CD4-positive, alpha-beta T cell treated with Interleukin-15 for 1 hour (primary cell): ENCODE results near the gene PRADC1.
A peak's percentile ranks its signal among the peaks of the same experiment; 100 is the strongest.
"Not testable (repeated sequence)": the region's sequence is repeated elsewhere in the genome, so short reads cannot be mapped to it uniquely, and the experiment has no call there.

Experiments
- DNase-seq: peaks from one replicate; pipeline ENCODE4 v3.0.0-alpha.2; 2020

Gene PRADC1

DNA sequence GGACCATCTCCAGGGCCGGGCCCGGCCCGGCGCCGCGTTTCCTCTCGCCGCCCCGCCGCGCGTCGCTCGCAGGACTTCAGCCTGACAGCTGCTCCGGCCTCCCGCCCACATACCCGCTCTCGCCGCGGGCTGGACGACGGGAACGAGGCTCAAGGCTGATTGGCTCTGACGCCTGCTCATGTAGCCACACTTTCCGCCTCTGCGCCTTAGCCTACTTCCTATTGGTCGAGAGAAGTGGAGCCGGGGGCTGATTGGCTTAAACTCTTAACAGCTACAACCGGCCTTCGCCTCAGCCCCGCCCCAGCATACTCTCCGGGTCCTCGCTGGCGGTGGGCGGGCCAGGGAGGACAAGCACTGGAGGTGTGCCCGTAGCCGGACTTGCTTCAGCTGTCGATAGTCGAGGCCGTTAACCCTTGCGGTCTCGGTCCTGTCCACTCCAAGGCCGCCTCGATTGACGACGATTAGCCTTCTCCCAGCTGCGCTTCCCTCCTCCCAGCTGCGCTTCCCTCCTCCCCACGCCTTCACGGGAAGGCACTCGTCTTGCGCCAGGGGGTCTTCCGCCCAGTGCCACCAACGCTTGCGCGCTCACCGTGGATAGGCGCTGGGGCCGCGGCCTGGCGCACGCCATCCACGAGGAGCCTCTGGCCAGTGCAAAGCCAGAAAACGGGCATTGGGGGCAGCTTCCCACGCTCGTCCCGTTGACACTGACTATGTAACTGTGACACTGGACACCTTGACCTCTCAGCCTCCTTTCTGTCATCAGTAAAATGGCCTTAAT, at the start of gene PRADC1:
Gene PRADC1 (minus strand): TSS at position 86 of the 778 bp plus-strand sequence. CDS start 79 bp downstream, at position 7.
- DNase-seq = peak; percentile 97

- no peak for DNase-seq
Observed at GRCh38 chr2:73281244-73281643, 48.2 kb upstream of the PRADC1 start.

DNA sequence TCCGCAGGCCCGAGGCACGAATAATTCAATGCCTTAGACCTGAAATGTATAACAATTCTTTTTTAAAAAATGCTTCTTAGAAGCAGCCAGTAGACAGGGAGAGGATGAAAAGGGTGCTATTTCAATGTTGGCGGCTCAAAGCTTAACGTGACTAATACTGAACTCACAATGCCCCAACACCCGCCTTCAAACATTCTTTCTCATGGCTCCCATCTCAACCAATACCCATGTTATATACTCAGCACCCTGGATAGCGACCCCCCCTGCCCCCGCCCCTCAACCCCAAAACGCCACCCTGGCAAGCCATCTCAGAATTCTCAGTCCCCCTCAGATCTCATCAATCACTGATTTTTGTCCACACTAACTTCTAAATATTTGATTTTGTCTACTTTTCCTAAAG, 46.8 kb upstream of the PRADC1 start:
- no peak for DNase-seq

DNA sequence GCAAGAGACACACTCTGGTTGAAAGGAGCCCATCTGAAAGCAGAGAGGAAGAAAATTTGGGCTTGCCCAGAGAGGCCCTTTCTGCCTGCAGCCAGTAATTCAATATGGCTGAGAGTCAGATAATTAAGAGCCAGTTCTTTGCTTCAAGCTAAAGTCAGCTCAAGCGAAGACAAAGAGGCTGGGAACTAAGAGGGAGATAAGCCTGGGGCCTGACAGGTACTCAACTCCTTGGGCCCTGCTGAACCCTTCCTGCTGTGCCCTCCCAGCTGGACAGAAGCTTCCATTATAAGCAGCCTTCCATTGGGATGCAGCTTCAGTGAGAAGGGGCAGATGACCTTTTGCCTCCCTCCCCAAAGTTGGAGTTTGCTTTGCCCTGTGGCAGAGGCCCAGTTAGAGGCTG, 39.2 kb upstream of the PRADC1 start:
- no peak for DNase-seq

- no peak for DNase-seq
Observed at GRCh38 chr2:73269686-73270465, 36.8 kb upstream of the PRADC1 start.

- DNase-seq = peak; percentile 85
Observed at GRCh38 chr2:73268830-73269685, 36.0 kb upstream of the PRADC1 start.

DNA sequence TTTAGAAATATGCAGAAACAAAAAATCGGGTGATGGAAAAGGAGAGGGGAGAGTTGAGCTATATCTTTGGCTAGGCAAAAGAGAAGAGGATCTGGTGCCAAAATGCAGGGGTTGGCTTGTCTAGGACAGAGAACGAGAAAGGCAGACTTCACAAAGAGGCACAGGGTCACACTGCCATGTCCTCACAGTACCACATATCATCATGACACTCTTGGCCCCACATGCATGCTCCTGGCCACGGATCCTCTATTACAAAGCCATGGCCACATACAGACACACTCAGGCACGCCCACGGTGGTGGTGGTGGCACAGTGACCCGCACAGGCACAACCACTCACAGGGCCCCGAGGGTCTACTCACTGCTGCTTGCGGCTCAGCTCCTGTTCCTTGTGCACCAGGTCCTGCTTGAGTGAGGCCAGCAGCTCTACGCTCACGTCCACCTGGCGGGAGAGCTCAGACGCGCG, 35.4 kb upstream of the PRADC1 start:
- DNase-seq = no peak

DNA sequence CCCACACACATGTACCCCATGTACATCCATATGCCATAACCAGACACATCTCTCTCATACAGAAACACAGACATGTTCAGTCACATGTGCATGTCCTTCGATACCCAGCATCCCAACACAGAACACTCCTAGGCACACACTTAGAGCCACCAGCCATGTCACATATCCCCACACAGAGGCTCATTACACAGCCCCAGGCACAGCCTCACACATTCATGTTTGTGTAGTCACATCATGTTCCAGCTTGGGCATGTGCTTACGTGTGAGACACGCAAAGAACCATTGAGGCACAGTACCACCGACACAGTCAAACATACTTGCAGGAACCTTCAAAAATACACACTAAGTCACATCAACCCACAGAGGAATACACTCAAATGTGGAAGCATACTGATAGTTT, 34.0 kb upstream of the PRADC1 start:
- no peak for DNase-seq

DNA sequence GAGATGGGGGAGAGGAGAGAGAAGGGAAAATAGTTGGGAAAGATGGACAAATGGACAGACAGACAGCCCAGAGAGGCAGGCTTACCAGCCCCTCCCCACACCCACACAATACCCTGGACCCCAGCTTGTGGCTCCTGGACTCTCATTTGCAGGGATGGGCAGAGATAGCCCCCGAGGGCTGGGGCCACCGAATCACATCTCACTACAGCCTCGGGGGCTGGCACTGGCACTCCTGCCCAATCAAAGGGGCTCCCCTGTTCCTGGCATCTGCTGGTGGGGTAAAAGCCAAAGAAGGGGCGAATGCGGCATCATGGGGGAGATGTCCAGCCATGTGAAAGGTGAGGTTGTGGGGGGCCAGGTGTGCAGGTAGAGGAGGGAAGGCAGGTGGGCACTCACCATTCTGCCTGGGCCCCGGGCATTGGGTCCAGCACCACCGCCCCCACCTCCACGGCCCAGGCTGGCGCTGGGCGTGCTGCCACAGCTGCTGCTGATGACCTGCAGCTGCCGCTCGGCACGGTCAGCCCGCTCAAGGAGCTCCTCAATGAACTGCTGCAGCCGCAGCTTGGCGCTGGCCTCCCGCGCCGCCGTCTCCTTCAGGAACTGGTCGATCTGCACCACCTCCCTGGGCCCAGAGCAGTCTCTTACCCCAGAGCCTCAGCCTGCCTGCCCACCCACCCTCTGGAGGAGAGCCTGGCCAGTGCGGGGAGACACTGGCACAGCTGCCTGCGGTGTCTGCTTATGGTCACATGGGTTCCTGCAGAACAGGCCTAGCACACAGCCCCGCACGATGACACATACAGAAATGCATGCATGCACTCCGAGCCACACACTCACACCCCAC, 33.2 kb upstream of the PRADC1 start:
- no peak for DNase-seq

DNA sequence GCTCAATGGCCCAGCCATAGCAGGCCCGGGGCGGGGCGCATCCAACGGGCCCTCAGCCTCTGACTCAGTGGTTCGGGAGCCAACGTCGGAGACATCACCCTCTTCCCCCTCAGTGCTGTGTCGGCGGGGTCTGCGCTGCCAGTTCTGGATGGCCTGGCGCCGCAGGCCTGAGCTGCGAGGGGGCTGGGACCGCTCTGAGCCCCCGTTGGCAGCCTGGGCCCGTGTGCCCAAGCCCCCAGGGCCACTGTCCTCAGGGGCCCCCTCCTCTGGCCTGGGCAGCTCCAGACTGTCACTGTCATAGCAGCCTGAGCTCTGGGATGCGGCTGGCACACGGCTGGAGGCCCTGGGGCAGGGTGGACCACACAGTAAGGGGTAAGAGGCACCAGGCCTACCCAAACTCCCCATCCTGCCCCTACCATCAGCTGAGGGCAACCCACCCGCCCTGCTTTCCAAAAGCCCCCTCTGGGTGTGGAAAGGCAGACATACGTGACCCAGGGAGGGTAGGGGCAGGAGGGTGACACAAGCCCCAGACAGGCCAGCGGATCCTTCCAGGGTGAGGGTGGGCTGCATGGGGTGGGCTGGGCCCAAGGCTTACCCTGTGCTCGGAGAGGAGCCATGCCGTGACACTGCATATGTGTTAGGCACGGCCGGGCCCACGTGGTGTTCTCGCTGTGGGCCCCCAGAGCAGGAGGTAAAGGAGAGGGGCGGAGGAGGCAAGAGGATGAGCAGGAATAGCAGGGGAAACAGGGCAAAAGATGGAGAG, 32.4 kb upstream of the PRADC1 start:
- no peak for DNase-seq

DNA sequence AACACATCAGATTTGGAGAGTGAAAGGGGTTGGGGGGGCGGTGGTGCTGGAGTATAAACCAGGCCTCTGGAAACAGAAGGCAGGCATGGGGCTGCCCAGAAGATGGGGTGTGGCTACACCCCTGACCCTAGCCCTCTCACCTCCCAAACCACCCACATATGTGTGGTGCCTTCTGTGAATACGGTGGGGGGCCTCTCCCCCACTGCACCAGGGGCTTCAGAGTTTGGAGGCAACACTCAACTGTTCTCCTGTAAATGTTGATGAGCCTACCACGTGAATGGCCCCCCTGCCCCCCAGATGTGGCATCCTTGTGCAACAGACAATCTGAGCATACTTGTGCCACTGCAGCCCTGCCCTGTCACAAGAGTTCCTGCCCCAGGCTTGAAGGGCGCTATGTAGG, 31.7 kb upstream of the PRADC1 start:
- DNase-seq = no peak

DNA sequence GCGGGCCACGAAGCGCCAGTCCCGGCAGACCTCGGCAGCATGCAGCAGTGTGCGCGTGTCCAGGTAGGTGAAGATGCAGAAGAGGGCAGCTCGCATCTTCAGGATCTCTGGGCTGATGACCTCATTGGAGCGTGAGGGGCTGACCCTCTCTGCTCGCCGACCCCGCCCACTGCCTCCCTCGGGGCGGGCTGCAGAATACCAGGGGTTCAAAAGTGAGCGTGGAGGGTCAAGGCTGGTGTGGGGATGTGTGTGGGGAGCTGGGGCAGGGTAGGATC, 31.2 kb upstream of the PRADC1 start:
- no peak for DNase-seq

DNA sequence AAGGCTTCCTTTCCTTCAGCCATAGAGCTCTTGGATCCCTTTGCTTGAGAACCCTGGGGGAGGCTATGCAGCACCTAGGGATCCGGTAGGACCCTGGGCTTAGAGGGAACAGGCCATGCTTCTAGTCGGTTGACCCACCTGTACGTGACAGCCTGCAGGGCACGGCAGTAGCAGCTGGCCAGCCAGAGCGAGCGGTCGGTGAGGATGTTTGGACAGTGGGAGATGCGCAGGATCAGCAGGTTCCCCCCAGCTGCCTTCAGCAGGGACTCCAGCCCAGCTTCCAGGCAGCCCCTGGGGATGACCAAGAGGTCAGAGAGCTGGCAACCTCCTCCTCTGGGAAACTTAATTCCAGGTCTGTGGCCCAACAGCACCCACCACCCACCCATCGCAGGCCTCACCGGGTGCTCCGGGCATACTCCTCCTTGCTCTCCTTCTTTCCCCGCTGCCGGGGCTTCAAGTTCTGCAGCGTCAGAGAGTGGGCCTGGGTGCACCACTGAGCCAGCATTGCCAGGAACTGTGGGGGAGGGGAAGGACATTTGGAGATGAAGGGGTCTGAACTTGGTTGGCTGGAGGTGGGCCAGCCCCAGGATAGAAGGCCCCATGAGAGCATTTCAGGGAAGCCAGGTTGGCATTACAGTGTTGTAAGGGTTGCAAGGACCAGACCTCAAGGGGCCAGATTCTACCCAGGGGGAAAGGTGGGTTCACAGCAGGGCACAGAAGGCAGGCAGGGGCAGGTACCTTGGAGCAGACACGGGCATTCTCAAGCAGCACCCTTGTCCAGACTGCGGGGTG, 30.7 kb upstream of the PRADC1 start:
- DNase-seq = no peak

- not testable (repeated sequence) for DNase-seq
Observed at GRCh38 chr2:73262691-73263429, 29.8 kb upstream of the PRADC1 start.

DNA sequence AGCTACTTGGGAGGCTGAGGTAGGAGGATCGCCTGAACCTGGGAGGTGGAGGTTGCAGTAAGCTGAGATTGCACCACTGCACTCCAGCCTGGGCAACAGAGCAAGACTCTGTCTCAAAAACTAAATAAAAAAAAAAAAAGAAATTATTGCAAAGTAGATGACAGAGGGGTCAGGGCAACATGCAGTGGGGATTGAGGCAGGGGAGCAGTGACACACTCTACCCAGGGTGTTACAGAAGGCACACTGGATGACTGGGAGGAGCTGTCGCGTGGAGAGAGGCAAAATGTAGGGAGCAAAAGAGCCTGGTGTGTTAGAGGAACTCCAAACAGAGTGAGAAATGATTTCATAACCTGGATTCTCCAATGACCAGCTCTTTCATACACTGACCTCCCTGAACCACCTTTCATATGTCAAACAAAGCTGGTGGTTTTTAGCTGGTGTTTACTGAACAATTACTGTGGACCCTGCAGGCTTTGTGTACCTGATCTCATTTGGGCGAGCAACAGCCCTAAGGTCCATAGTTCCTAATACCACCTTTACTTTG, 29.1 kb upstream of the PRADC1 start:
- no peak for DNase-seq

DNA sequence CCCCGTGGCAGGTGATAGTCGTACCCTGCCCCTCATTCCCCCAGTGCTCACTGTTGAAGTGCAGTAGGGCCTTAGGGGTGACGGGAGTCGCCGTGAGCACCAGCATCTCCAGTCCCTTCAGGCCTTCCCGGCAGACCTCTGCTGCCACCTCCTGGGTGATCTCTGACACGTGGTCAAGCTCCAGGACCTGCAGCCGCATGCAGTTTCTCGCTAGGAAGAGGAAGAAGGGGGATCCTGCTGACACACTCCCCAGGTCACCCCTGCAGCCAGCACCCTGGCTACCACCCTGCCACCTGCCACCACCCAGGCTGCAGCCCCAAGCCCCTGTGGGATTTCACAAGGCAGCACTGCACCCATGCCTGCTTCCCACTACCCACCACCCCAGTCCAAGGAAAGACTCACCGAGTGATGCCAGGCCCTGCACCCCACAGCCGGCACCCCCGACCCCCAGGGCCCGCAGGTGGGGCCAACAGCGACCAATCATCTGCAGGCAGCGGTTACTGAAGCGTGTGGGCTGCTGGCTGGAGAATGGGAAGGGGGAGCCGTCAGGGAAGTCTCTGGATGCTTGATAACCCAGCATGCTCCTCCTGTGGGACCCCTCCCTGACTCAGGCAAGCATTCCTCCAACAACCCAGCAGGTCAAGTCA, 27.4 kb upstream of the PRADC1 start:
- no peak for DNase-seq

- DNase-seq = no peak
Observed at GRCh38 chr2:73259704-73260337, 26.8 kb upstream of the PRADC1 start.

DNA sequence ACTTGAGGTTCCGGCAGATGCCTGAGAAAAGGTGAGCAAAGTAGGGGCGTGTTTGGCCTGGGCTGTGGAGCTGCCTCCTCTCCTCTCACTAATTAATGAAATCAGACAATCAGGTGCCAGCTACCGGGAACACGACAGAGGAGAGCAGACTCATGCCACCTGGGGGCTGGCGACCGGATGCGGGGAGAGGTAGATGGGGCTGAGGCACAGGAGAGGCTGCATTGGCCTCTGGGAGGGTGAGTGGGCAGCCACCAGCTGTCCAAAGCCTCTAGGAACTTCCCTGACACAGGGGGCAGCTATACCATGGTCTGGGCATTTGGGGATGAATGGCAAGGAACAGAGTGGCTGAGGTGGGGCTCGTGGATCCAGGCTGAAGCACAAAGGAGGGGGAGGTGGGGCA, 26.2 kb upstream of the PRADC1 start:
- no peak for DNase-seq

DNA sequence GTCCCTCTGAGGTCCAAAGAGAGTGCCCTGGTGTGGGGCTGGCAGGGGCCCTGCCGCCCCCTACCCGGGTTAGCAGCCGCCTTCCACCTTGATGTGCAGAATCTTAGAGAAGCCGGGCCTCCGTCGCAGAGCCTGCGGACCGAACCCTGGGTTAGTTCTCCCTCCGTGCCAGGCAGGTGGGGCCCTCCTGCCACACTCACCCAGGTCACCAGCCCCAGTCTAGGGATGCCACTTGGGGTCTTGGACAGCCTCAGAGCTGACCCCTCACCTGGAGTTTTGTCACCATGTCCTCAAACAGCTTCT, 25.8 kb upstream of the PRADC1 start:
- DNase-seq = no peak
